Pancreas (tissue), 10 donors: ENCODE data around the gene ZNF710. TPM values are rescaled to one million over a fixed set of nuclear protein-coding genes. Genes with fewer than 3 reads are reported as not detected.
A peak's percentile ranks its signal among the peaks of the same experiment; 100 is the strongest.

ENCODE experiments used
- ATAC-seq, 4 donors: fragments of 200-7000 bp; cut with Tn5 transposase; one replicate each; pipeline versions ENCODE4 v1.8.0 to v1.9.1; 2020; ENCODE audit warnings: mild to moderate bottlenecking in 4 of 4, moderate library complexity in 4 of 4
- DNase-seq, 6 donors: peaks; one replicate each; pipeline ENCODE4 v3.0.0-alpha.2; 2020
- FAIRE-seq: peaks from 2 replicates; lab custom pipeline; 2012; peaks lifted over from hg19 to GRCh38; lab: Jason Lieb, UNC
- H3K27ac ChIP-seq, 4 donors: fragments of 200-600 bp; sonication (generic); 1 replicate in 3 of 4; 2 replicates in 1 of 4; pipeline versions ENCODE4 v1.5.0 to v1.8.0; 2020
- H3K27me3 ChIP-seq, 4 donors: fragments of 200-600 bp; one replicate each; pipeline ENCODE4 v1.8.0; 2021
- H3K36me3 ChIP-seq, 3 donors: fragments of 200-600 bp; sonication (generic) in 1 of 3; one replicate each; pipeline versions ENCODE4 v1.5.0 to v1.8.0; 2020 to 2021
- H3K4me1 ChIP-seq, 3 donors: fragments of 200-600 bp; one replicate each; pipeline ENCODE4 v1.8.0; 2021
- H3K4me3 ChIP-seq, 4 donors: fragments of 200-600 bp; sonication (generic) in 2 of 4; one replicate each; pipeline versions ENCODE4 v1.5.0 to v1.8.0; 2020 to 2021
- H3K9me3 ChIP-seq, 4 donors: fragments of 200-600 bp; one replicate each; pipeline ENCODE4 v1.8.0; 2021
- CTCF ChIP-seq, 4 donors: fragments of 200-600 bp; sonication (generic) in 3 of 4; IDR thresholded peaks; one replicate each; pipeline versions ENCODE4 v1.5.0 to v1.8.0; 2021; ENCODE audit warnings: antibody characterized with exemption in 4 of 4
- WGBS, 2 donors: extraction: QIAGEN DNeasy Blood & Tissue Kit; methylation state at CpG; one replicate each; pipeline ENCODE4 v1.1.7; 2013; 5-methylcytosine and 5-hydroxymethylcytosine counted together
- intact Hi-C, 3 donors: fragments of 100-400 bp; cut with DNase I; formaldehyde crosslinking; loops; one replicate each; pipeline versions ENCODE4 v1.11.1 to v1.14.2; 2022
- polyA plus RNA-seq, 2 donors: library from polyadenylated mRNA; stranded (reverse); fragments of 200-250 nt; gene quantifications; one replicate each; pipeline ENCODE4 v1.2.3, GENCODE V29; 2013
- total RNA-seq, 6 donors: library from RNA; stranded (reverse); fragmentation: NEBNext Ultra II Directional in 4 of 6; extraction: Animal tissue kit (Norgen Biotek cat#: 25700) in 4 of 6; gene quantifications; one replicate each; pipeline versions ENCODE4 v1.2.1 to v1.2.4, GENCODE V29; 2021 to 2023
- donor health status: healthy with polysubstance abuse.
- donor health status: DM: no; HTN: no; CAD: no; lungs with moderate emphysema.
- donor health status: DM: no; HTN: no; CAD: no.
- donor health status: control.
- donor health status: control.
- donor health status: Bipolar disorder and iron deficiency.
- donor health status: DM: yes; HTN: yes; CAD: no.
- donor health status: DM: no; HTN: no; CAD: no.
- donor health status: DM: no; HTN: no; CAD: no.
- donor health status: DM: yes; HTN: yes; CAD: no.

ZNF710 gene
- total and polyA plus RNA-seq, 8 donors: 31.9 to 298 (median 37.8) TPM

GRCh38 chr15:90076716-90077115, 75.6 kb downstream of the ZNF710 start:
- DNase-seq: no peak
- Histone ChIP-seq H3K4me1 (peaks cover 25 to 39% (median 34%) of the 10 kb centered on the region in 3 donors), H3K9me3 (no peaks in the 10 kb centered on the region), H3K27me3 (no peaks in the 10 kb centered on the region), H3K4me3 (no peak overlapping the region), H3K27ac (no peak overlapping the region), H3K36me3 (peaks cover 3 to 36% (median 16%) of the 10 kb centered on the region in 3 donors)
- WGBS, 2 donors: 82 to 83% methylated on average over 6 of the region's 6 CpGs
- no peak for TF ChIP-seq CTCF (IDR thresholded peaks at IDR 0.05)
- intact Hi-C loops: no loop called here
- FAIRE-seq: no peak
- ATAC-seq: no peak

- H3K4me1 ChIP-seq: peaks cover 19 to 23% (median 20%) of the 10 kb centered on the region in 3 donors
- intact Hi-C loops: no loop called here
- no peak for ATAC-seq
- peaks cover 3 to 51% (median 21%) of the 10 kb centered on the region in 3 donors for H3K36me3 ChIP-seq
- DNase-seq: peak in 1 of 6 donors; percentile 30
- H3K9me3 ChIP-seq: no peaks in the 10 kb centered on the region
- H3K4me3 ChIP-seq: no peak overlapping the region
- no peak overlapping the region for H3K27ac ChIP-seq
- FAIRE-seq: no peak
- no peak for TF ChIP-seq CTCF (IDR thresholded peaks at IDR 0.05)
- H3K27me3 ChIP-seq: no peaks in the 10 kb centered on the region
- 86 to 87% methylated on average over 7 of the region's 7 CpGs for WGBS, 2 donors
Observed at GRCh38 chr15:90078965-90079364, 77.8 kb downstream of the ZNF710 start.

- no peak for FAIRE-seq
- H3K27ac ChIP-seq: no peak overlapping the region
- ATAC-seq: no peak
Observed at GRCh38 chr15:90079619-90080457, 78.7 kb downstream of the ZNF710 start.

GRCh38 chr15:90080458-90080755, 79.3 kb downstream of the ZNF710 start:
- H3K4me3 ChIP-seq: no peak overlapping the region
- no peaks in the 10 kb centered on the region for H3K9me3 ChIP-seq
- peak in 1 of 6 donors; percentile 37 for DNase-seq
- ATAC-seq: no peak
- H3K27me3 ChIP-seq: no peaks in the 10 kb centered on the region
- peaks cover 7 to 65% (median 33%) of the 10 kb centered on the region in 3 donors for H3K36me3 ChIP-seq
- TF ChIP-seq CTCF (IDR thresholded peaks at IDR 0.05): no peak
- no peak for FAIRE-seq
- 85 to 86% methylated on average over 9 of the region's 9 CpGs for WGBS, 2 donors
- peaks cover 11 to 12% (median 11%) of the 10 kb centered on the region in 3 donors for H3K4me1 ChIP-seq
- intact Hi-C loops: loop anchor here in 1 of 3 donors (10.0 kb wide), 1 partner anchor 176 kb away; no protein-coding TSS in a partner anchor
- H3K27ac ChIP-seq: no peak overlapping the region

More at GRCh38 chr15:90079619-90080457, 78.7 kb downstream of the ZNF710 start:
- WGBS, 2 donors: 87 to 91% methylated on average over 28 of the region's 28 CpGs
- Histone ChIP-seq H3K9me3 (no peaks in the 10 kb centered on the region), H3K4me3 (no peak overlapping the region), H3K36me3 (peaks cover 5 to 60% (median 29%) of the 10 kb centered on the region in 3 donors), H3K27me3 (no peaks in the 10 kb centered on the region), H3K4me1 (peaks cover 16 to 18% (median 16%) of the 10 kb centered on the region in 3 donors)
- peak in 2 of 6 donors; percentile 42 to 71 for DNase-seq
- TF ChIP-seq CTCF (IDR thresholded peaks at IDR 0.05): no peak
- intact Hi-C loops: loop anchor here in 1 of 3 donors (10.0 kb wide), 1 partner anchor 175 kb away; no protein-coding TSS in a partner anchor
